ENCODE results near the gene LMCD1.
A peak's percentile ranks its signal among the peaks of the same experiment; 100 is the strongest.

Gene LMCD1

GRCh38 chr3:8589880-8590556 is 88.4 kb downstream of the LMCD1 start:
- DNase-seq (ENCODE audit: low spot score) = no peak

GRCh38 chr3:8593021-8593827 is 91.6 kb downstream of the LMCD1 start:
- no peak for DNase-seq (ENCODE audit: low spot score)

- DNase-seq (ENCODE audit: low spot score) = no peak
These were observed 93.6 kb downstream of the LMCD1 start for GRCh38 chr3:8595252-8595651.

GRCh38 chr3:8595695-8596115 is 94.1 kb downstream of the LMCD1 start:
- no peak for DNase-seq (ENCODE audit: low spot score)

- DNase-seq (ENCODE audit: low spot score) = no peak
These were observed 94.9 kb downstream of the LMCD1 start for GRCh38 chr3:8596321-8597218.

DNA sequence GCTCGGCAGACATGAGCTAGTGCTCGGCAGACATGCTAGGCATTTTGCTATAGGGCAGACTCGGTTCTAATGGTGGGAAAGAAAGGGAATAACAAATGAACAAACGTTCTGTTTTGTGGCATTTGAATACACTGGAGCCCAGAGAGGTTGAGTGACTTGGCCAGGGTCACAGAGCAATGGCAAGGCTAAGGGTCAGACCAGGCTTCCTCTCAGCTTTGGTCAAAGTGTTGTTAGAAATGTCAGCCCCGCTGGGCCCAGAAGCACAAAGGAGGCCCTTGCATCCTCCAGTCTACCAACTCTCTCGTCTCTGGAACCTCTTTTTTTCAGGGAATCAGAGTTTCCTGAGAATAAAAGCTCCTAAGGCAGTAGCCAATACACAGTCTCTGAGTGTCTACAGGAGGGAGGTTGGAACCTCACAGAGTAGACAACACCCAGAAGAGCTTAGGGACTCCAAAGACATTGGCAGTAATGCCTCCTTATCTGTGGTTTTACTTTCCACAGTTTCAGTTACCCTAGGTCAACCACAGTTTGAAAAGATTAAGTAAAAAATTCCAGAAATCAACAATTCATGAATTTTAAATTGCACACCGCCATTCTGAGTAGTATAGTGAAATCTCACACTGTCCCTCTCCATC is 95.7 kb downstream of the LMCD1 start:
- DNase-seq (ENCODE audit: low spot score) = no peak

GRCh38 chr3:8599146-8599545 is 97.5 kb downstream of the LMCD1 start:
- no peak for DNase-seq (ENCODE audit: low spot score)

- no peak for DNase-seq (ENCODE audit: low spot score)
These were observed 98.8 kb downstream of the LMCD1 start for GRCh38 chr3:8600457-8600856.

DNA sequence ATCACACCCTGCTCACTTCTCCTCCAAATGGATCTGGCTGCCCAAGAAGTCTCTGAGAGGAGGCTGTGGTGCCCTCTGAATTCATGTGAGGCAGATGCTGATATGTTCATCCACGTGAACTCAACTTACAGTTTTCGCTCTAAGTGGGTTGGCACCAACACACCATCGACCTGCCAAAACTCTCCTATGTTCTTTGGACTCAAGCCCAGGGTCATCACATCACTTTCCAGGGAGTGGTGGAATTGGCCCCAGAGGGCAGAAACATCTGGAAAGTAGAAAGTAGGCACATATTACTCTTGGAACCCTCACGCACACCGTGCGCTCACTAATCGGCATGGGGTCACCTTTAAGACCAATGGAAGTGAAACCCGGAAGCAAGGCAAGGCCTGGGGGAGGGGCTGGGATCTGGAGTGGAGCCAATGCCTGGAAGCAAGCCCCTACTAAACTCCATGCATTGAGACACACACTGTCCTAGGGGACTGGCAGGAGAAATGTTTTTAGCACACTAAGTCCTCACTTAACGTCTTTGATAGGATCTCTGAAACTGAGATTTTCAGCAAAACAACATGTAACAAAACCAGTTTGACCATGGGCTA is 101.6 kb downstream of the LMCD1 start:
- no peak for DNase-seq (ENCODE audit: low spot score)

DNA sequence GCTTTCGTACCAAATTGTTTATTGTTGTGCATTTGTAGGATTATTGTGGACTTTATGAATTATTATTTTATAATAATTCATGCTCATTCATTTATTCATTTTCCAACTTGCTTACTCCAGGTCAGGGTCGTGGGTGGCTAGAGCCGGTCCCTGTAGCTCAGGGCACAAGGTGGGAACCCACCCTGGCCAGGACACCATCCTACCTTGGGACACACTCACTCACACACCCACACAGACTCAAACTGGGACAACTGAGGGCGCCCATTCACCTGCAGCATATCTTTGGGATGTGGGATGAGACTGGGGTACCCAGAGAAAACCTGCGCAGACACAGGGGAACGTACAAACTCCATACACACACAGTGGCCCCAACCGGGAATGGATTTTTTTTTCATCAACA is 102.4 kb downstream of the LMCD1 start:
- DNase-seq (ENCODE audit: low spot score) = no peak

- no peak for DNase-seq (ENCODE audit: low spot score)
These were observed 103.4 kb downstream of the LMCD1 start for GRCh38 chr3:8604988-8605387.

DNA sequence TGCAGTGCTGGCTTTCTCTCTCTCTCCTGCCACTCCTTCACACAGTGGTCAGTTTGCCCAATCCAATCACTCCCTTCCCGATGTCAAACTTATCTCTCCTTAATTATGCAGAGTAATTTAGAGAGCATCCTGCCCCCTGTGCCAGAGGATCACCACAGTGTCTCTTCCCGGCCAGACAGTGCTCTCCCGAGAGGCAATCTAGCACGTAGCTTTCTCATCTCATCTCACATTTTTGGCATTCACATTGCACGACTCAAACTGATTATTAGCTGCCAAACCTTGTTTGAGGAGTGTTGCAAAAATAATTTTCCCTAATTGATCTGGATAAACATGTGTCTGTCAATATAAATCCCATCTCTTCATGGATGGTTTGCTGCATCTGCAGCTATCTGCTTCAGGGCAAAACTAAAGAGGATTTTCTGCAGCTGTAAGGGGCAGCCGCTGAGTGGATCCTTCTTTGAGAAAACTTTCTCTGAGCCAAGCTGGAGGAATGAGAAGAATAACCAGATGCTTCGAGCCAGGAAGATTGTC is 105.1 kb downstream of the LMCD1 start:
- no peak for DNase-seq (ENCODE audit: low spot score)

DNA sequence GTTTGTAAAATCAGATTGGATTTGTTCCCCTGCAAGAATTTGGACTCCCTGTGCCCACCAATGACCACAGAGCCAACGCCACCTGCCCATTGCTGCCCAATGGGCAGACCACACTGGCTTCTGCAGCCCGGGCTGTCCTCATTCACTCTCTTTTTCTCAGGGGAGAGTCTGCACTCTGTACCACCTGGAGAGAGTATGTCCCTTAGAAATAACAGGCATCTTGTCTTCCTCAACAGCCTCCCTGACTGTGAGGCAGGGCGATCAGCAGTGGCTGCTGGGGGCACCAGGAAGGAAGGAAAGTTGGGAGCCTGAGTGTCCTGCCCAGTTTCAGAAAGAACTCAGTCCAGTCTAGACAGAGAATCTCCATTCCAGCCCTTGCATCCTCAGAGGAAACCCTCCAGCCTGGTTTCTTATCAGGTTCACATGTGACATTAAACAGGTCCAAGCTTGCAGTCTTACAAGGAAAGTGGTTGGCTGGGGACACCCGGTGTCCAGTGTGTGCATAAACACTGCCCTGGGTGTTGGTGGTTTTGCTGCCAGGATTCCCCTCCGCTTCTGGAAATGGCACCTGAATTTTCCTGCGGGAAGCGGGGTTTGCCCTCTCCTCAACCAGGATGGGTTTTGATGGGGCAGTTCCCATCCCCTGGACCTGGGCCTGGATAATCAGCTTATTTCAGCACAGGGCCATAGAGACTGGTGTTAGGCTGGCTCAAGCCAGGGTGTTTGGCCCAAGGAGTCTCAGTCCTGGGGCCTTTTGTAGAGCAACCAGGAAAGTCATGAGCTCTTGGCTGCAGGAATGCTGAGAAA is 105.8 kb downstream of the LMCD1 start:
- DNase-seq (ENCODE audit: low spot score) = no peak

DNA sequence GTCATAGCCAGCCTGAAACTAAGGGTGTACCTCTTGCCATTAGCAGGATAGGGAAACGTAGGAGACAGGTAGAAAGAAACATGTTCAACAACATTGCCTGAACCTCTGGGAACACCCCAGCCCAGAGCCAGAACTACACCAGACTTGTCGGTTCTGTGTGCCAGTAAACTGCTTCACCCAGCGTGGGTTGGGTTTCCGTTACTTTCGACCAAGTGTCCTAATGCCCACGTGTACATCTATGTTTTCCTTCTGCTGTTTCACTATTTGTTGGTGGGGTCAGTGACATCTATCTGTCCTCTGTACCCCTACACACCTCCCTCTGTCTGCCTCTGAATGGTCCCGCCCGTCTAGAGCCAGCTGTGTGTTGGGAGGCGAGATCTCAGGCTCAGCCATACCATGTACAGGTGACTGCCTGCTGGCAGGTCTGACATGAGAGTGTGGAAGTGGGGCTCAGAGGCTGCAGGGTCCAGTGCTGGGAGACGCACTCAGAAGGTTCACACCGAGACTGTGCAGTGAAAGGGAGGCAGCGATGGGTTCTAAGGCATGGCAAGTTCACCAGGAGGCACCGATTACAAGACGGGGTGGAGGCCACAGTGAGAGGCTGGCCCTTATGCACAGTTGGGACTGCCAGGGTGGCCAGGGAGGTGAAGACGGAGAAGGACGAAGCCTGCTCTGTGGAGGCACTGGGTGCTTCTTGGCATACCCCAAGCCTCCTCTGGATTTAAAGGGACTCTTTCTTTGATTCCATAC is 106.6 kb downstream of the LMCD1 start:
- no peak for DNase-seq (ENCODE audit: low spot score)

GRCh38 chr3:8608791-8609467 is 107.3 kb downstream of the LMCD1 start:
- DNase-seq (ENCODE audit: low spot score) = no peak

GRCh38 chr3:8610951-8611350 is 109.3 kb downstream of the LMCD1 start:
- no peak for DNase-seq (ENCODE audit: low spot score)

DNA sequence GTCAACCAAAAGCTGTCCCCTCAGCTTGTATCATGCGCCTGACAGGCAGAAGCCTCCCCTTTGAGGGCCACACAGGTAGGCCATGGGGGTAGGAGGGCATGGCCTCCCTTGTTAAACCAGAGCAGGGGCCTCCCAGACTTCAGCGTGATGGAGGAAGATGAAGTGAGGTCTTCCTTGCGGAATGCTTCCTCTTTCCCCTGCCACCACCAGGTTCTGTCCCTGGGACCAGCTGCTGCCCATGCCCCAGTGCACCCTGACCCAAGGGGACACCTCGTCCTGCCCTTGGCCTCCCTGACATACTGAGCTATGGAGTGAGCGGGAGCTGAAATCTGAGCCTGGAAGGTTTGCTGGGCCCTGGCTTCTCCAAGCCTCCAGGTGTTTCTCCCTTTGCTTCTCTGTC is 116.3 kb downstream of the LMCD1 start:
- DNase-seq (ENCODE audit: low spot score) = no peak

DNA sequence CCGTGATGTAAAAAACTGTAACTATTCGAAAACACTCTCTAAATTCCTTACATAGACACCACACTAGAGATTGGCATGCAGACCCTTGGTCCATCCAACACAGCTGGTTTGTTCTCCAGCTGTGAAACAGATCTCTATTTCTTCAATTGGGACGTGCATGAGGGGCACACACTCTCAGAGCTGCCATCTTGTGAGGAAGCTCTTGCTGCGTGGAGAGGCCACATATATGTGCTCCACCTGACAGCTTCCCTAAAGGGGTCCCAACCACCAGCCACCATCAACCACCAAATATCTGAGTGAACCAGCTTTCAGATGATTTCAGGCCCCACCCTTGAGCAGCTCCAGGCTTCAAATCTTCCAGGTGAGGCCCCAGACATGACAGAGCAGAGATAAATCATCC is 117.3 kb downstream of the LMCD1 start:
- DNase-seq (ENCODE audit: low spot score) = no peak

DNA sequence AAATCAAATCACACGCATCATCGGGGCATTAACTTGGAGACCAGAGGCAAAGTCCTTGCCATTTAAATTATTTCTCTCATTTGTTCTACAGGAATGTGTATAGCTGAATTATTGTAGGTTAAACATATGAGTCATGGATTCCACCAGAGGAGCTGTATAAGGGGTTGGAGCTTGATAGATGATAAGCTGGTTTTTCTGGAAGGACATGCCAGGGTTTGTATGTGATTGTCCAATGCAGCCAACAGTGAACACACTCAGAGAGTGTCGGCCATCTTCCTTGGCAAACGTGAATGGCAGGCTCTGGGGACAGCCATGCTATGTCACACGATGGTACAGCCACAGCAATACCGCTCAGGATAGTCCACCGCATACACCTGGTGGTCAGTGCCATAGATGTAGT is 117.9 kb downstream of the LMCD1 start:
- peak; percentile 30 for DNase-seq (ENCODE audit: low spot score)
